ENCODE measurements around the gene GDPD5.
"Not testable (repeated sequence)": the region's sequence is repeated elsewhere in the genome, so short reads cannot be mapped to it uniquely, and the experiment has no call there.

Gene GDPD5

DNA sequence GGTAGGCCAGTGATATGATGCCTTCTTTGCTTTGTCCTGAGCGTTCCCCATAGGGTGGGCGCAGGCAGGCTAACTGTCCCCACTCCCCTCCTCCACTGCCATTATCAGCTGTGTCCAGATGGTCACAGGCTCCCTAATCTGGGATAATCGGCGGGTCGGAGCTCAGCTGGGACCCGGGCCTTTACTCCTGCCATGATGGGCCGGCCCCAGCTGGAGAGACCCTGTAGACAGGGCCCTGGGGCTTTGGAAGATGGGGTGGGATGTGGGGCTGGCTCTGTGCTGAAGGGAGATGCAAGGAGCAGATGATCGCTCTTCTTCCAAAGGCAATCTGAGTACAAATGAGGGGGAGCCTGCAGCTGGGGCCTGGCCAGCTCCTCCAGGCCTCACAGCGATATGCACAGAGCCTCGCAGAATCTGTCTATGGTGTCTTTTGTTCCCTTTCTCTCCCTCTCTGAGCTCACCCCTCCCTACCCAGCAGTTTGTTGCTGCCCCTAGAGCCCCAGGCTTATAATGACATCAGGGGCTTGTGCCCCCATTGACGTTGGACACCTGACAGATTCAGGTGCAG is 104.6 kb downstream of the GDPD5 start:
- H3K4me1 ChIP-seq (ENCODE audit: control insufficient read depth in 1 of 2, insufficient read depth in 2 of 2, low read length in 2 of 2): peaks cover 5 to 18% of the 10 kb centered on the region in 2 donors
- H3K36me3 ChIP-seq (ENCODE audit: control insufficient read depth in 1 of 2, insufficient read depth in 2 of 2, low read length in 2 of 2): peaks cover 0 to 14% of the 10 kb centered on the region in 2 donors
- no peaks in the 10 kb centered on the region for H3K9me3 ChIP-seq (ENCODE audit: control insufficient read depth in 1 of 2, low read length in 2 of 2)
- H3K9ac ChIP-seq (ENCODE audit: low read depth in 1 of 2, low read length in 2 of 2): no peak overlapping the region
- no peaks in the 10 kb centered on the region for H3K27me3 ChIP-seq (ENCODE audit: control insufficient read depth in 1 of 2, insufficient read depth in 2 of 2, low read length in 2 of 2)
- H3K27ac ChIP-seq (ENCODE audit: low read depth, low read length): no peak overlapping the region
- no peak overlapping the region for H3K4me3 ChIP-seq (ENCODE audit: low read depth in 1 of 2, low read length in 2 of 2)

DNA sequence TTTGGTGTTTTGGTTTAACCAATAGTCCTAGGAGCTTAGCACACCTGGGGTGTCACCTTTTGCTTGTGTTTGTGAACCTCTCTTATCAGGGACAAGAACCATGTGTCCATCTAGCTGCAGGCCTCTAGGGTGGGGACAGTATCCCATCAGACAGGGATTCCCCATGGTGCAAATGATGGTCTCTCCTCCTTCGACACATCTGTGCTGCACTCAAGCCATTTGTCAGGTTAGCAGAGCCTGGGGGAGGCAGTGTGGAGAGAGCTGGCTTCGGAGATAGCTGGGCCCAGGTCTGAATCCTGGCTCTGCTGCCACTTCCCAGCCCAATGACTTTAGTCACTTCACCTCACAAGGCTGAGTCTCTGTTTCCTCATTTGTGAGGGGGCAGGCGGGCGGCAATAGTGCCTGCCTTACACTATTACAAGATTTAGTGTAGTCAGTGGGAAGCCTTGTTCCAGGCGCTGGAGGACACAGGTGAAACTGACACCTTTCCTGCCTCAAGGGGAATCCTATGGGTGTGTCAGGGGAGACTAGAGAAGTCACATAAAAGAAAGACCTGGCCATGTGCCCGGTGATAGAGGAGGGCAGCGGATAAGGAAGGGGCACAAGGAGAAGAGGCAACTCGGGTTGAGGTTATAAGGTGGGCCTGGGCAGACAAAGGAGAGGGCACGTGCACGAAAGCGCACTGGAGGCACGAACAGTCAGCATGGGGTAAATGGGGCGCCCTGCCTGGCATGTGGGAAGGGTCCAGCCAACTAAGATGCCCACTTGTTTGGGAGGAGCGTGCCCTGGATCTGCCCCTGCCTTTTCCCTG is 105.3 kb downstream of the GDPD5 start:
- Histone ChIP-seq H3K36me3 (ENCODE audit: control insufficient read depth in 1 of 2, insufficient read depth in 2 of 2, low read length in 2 of 2) (peaks cover 0 to 17% of the 10 kb centered on the region in 2 donors), H3K4me1 (ENCODE audit: control insufficient read depth in 1 of 2, insufficient read depth in 2 of 2, low read length in 2 of 2) (peaks cover 5 to 18% of the 10 kb centered on the region in 2 donors), H3K27me3 (ENCODE audit: control insufficient read depth in 1 of 2, insufficient read depth in 2 of 2, low read length in 2 of 2) (no peaks in the 10 kb centered on the region), H3K9me3 (ENCODE audit: control insufficient read depth in 1 of 2, low read length in 2 of 2) (no peaks in the 10 kb centered on the region), H3K9ac (ENCODE audit: low read depth in 1 of 2, low read length in 2 of 2) (no peak overlapping the region), H3K4me3 (ENCODE audit: low read depth in 1 of 2, low read length in 2 of 2) (no peak overlapping the region), H3K27ac (ENCODE audit: low read depth, low read length) (no peak overlapping the region)

DNA sequence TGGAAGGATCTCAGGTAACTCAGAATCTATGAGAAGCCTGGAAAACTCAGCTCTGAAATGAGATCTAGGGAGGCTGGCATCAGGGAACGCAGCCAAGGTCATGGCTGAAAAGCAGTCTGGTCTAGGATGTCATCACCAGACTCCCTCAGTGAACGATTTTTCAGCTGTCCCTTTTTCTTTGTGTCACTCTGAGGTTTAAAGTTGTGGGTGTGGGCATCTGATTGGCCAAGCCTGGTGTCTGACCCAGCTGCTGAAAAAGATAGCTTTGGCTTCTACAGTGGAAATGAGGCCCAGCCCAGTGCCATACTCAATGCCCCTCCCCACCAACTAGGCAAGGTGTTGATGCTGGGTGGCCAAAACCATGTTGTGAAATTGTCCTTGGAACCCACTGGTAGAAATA is 111.9 kb downstream of the GDPD5 start:
- no peaks in the 10 kb centered on the region for H3K27me3 ChIP-seq (ENCODE audit: control insufficient read depth in 1 of 2, insufficient read depth in 2 of 2, low read length in 2 of 2)
- no peak overlapping the region for H3K27ac ChIP-seq (ENCODE audit: low read depth, low read length)
- H3K36me3 ChIP-seq (ENCODE audit: control insufficient read depth in 1 of 2, insufficient read depth in 2 of 2, low read length in 2 of 2): peaks cover 7 to 30% of the 10 kb centered on the region in 2 donors
- H3K4me3 ChIP-seq (ENCODE audit: low read depth in 1 of 2, low read length in 2 of 2): no peak overlapping the region
- H3K9me3 ChIP-seq (ENCODE audit: control insufficient read depth in 1 of 2, low read length in 2 of 2): no peaks in the 10 kb centered on the region
- H3K4me1 ChIP-seq (ENCODE audit: control insufficient read depth in 1 of 2, insufficient read depth in 2 of 2, low read length in 2 of 2): no peaks in the 10 kb centered on the region
- H3K9ac ChIP-seq (ENCODE audit: low read depth in 1 of 2, low read length in 2 of 2): no peak overlapping the region

DNA sequence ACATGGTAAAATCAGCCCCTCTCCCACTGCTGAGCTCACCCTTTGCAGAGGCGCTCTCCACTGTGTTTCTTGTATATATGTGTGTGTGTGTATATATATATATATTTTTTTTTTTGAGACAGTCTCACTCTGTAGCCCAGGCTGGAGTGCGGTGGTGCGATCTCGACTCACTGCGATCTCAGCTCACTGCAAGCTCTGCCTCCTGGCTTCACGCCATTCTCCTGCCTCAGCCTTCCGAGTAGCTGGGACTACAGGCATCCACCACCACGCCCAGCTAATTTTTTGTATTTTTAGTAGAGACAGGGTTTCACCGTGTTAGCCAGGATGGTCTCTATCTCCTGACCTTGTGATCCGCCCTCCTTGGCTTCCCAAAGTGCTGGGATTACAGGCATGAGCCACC is 112.6 kb downstream of the GDPD5 start:
- H3K4me1 ChIP-seq (ENCODE audit: control insufficient read depth in 1 of 2, insufficient read depth in 2 of 2, low read length in 2 of 2); H3K27ac ChIP-seq (ENCODE audit: low read depth, low read length); H3K9ac ChIP-seq (ENCODE audit: low read depth in 1 of 2, low read length in 2 of 2); H3K9me3 ChIP-seq (ENCODE audit: control insufficient read depth in 1 of 2, low read length in 2 of 2); H3K27me3 ChIP-seq (ENCODE audit: control insufficient read depth in 1 of 2, insufficient read depth in 2 of 2, low read length in 2 of 2); H3K4me3 ChIP-seq (ENCODE audit: low read depth in 1 of 2, low read length in 2 of 2): not testable (repeated sequence)
- H3K36me3 ChIP-seq (ENCODE audit: control insufficient read depth in 1 of 2, insufficient read depth in 2 of 2, low read length in 2 of 2): peaks cover 7 to 29% of the 10 kb centered on the region in 2 donors

DNA sequence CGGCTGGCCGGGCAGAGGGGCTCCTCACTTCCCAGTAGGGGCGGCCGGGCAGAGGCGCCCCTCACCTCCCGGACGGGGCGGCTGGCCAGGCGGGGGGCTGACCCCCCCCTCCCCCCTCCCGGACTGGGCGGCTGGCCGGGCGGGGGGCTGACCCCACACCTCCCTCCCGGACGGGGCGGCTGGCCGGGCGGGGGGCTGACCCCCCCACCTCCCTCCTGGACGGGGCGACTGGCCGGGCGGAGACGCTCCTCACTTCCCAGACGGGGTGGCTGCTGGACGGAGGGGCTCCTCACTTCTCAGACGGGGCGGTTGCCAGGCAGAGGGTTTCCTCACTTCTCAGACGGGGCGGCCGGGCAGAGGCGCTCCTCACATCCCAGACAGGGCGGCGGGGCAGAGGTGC is 115.8 kb downstream of the GDPD5 start:
- not testable (repeated sequence) for H3K27ac ChIP-seq (ENCODE audit: low read depth, low read length); H3K9ac ChIP-seq (ENCODE audit: low read depth in 1 of 2, low read length in 2 of 2); H3K4me1 ChIP-seq (ENCODE audit: control insufficient read depth in 1 of 2, insufficient read depth in 2 of 2, low read length in 2 of 2); H3K4me3 ChIP-seq (ENCODE audit: low read depth in 1 of 2, low read length in 2 of 2); H3K27me3 ChIP-seq (ENCODE audit: control insufficient read depth in 1 of 2, insufficient read depth in 2 of 2, low read length in 2 of 2); H3K9me3 ChIP-seq (ENCODE audit: control insufficient read depth in 1 of 2, low read length in 2 of 2)
- H3K36me3 ChIP-seq (ENCODE audit: control insufficient read depth in 1 of 2, insufficient read depth in 2 of 2, low read length in 2 of 2): peaks cover 23 to 47% of the 10 kb centered on the region in 2 donors

DNA sequence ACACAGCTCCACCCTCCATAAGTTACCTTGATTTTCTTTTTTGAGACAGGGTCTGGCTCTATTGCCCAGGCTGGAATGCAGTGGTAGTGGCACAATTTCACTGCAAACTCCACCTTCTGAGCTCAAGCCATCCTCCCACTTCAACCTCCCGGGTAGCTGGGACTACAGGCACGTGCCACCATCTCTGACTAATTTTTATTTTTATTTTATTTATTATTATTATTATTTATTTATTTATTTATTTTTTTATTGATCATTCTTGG is 116.9 kb downstream of the GDPD5 start:
- Histone ChIP-seq H3K27me3 (ENCODE audit: control insufficient read depth in 1 of 2, insufficient read depth in 2 of 2, low read length in 2 of 2) (no peaks in the 10 kb centered on the region), H3K9ac (ENCODE audit: low read depth in 1 of 2, low read length in 2 of 2) (no peak overlapping the region), H3K36me3 (ENCODE audit: control insufficient read depth in 1 of 2, insufficient read depth in 2 of 2, low read length in 2 of 2) (peaks cover 34 to 51% of the 10 kb centered on the region in 2 donors), H3K4me3 (ENCODE audit: low read depth in 1 of 2, low read length in 2 of 2) (no peak overlapping the region), H3K27ac (ENCODE audit: low read depth, low read length) (no peak overlapping the region), H3K9me3 (ENCODE audit: control insufficient read depth in 1 of 2, low read length in 2 of 2) (no peaks in the 10 kb centered on the region), H3K4me1 (ENCODE audit: control insufficient read depth in 1 of 2, insufficient read depth in 2 of 2, low read length in 2 of 2) (no peaks in the 10 kb centered on the region)

DNA sequence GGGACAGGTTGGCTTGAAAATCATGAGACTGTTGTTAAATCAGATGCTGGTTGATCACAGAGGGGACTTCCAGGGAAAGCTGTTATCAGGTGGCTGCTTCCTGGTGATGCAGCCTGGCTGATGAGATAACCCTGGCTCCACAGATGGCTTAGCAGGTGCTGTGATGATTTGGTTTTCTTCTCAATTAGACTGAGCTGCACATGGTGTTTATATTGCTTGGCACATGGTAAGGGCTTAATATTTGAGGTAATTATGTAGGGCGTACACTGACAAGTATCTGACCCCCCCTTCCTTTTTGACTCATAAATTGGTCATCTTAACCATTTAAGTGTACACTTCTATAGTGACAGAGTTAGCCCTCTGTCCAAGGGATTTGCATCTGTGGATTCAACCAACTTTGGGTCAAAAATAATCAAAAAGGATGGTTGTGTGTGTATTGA is 119.4 kb downstream of the GDPD5 start:
- Histone ChIP-seq H3K9ac (ENCODE audit: low read depth in 1 of 2, low read length in 2 of 2) (no peak overlapping the region), H3K27me3 (ENCODE audit: control insufficient read depth in 1 of 2, insufficient read depth in 2 of 2, low read length in 2 of 2) (no peaks in the 10 kb centered on the region), H3K4me1 (ENCODE audit: control insufficient read depth in 1 of 2, insufficient read depth in 2 of 2, low read length in 2 of 2) (peaks cover 16 to 18% of the 10 kb centered on the region in 2 donors), H3K9me3 (ENCODE audit: control insufficient read depth in 1 of 2, low read length in 2 of 2) (no peaks in the 10 kb centered on the region), H3K27ac (ENCODE audit: low read depth, low read length) (no peak overlapping the region), H3K36me3 (ENCODE audit: control insufficient read depth in 1 of 2, insufficient read depth in 2 of 2, low read length in 2 of 2) (peaks cover 51 to 60% of the 10 kb centered on the region in 2 donors), H3K4me3 (ENCODE audit: low read depth in 1 of 2, low read length in 2 of 2) (no peak overlapping the region)

DNA sequence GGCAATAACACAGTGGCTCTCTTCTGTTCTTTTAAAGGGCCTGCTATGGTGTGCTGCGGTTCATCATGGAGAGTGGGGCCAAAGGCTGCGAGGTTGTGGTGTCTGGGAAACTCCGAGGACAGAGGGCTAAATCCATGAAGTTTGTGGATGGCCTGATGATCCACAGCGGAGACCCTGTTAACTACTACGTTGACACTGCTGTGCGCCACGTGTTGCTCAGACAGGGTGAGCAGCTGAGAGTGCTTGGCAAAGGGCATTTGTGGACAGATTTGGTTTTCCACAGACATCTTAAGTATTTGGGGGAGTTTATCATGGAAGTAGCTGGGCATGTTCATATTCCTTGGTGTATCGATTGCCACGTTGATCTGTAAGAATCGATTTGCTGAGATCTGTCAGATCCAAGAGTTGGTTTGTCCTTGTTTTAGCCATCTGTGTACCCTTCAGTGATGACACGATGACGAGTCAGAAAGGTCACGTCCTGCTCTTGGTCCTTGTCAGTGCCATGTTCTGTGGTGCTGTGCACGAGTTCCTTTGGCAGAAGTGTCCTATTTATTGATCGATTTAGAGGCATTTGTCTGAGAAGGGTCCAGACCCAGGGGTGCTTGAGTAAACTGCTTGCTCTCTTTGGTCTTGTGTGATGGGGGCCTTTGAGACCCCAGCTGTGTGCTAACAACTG is 121.6 kb downstream of the GDPD5 start:
- Histone ChIP-seq H3K27ac (ENCODE audit: low read depth, low read length) (no peak overlapping the region), H3K27me3 (ENCODE audit: control insufficient read depth in 1 of 2, insufficient read depth in 2 of 2, low read length in 2 of 2) (no peaks in the 10 kb centered on the region), H3K9me3 (ENCODE audit: control insufficient read depth in 1 of 2, low read length in 2 of 2) (no peaks in the 10 kb centered on the region), H3K36me3 (ENCODE audit: control insufficient read depth in 1 of 2, insufficient read depth in 2 of 2, low read length in 2 of 2) (peaks cover 51 to 63% of the 10 kb centered on the region in 2 donors), H3K9ac (ENCODE audit: low read depth in 1 of 2, low read length in 2 of 2) (no peak overlapping the region), H3K4me3 (ENCODE audit: low read depth in 1 of 2, low read length in 2 of 2) (no peak overlapping the region), H3K4me1 (ENCODE audit: control insufficient read depth in 1 of 2, insufficient read depth in 2 of 2, low read length in 2 of 2) (peaks cover 22 to 24% of the 10 kb centered on the region in 2 donors)

DNA sequence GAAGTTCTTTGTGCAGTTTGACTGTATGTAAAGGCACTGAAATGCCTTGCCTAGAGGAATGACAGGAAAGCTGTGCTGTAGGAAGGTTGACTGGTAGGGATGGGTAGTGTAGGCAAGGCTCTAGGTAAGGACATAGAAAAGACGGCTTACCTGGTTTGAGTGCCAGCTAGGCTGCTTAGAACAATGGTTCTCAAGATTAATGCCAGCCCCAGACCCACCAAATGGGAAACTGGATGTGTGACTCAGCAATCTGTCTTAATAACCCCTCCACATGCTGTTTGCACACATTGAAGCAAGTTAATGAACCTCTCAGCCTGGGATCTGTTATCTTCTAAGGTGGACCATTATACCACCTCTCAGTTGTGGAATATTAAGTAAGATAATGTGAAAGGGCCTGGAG is 122.7 kb downstream of the GDPD5 start:
- Histone ChIP-seq H3K27me3 (ENCODE audit: control insufficient read depth in 1 of 2, insufficient read depth in 2 of 2, low read length in 2 of 2) (no peaks in the 10 kb centered on the region), H3K27ac (ENCODE audit: low read depth, low read length) (no peak overlapping the region), H3K36me3 (ENCODE audit: control insufficient read depth in 1 of 2, insufficient read depth in 2 of 2, low read length in 2 of 2) (peaks cover 51 to 59% of the 10 kb centered on the region in 2 donors), H3K9ac (ENCODE audit: low read depth in 1 of 2, low read length in 2 of 2) (no peak overlapping the region), H3K4me1 (ENCODE audit: control insufficient read depth in 1 of 2, insufficient read depth in 2 of 2, low read length in 2 of 2) (peaks cover 22 to 24% of the 10 kb centered on the region in 2 donors), H3K4me3 (ENCODE audit: low read depth in 1 of 2, low read length in 2 of 2) (peak overlapping the region in 1 of 2 donors; percentile 30), H3K9me3 (ENCODE audit: control insufficient read depth in 1 of 2, low read length in 2 of 2) (no peaks in the 10 kb centered on the region)

DNA sequence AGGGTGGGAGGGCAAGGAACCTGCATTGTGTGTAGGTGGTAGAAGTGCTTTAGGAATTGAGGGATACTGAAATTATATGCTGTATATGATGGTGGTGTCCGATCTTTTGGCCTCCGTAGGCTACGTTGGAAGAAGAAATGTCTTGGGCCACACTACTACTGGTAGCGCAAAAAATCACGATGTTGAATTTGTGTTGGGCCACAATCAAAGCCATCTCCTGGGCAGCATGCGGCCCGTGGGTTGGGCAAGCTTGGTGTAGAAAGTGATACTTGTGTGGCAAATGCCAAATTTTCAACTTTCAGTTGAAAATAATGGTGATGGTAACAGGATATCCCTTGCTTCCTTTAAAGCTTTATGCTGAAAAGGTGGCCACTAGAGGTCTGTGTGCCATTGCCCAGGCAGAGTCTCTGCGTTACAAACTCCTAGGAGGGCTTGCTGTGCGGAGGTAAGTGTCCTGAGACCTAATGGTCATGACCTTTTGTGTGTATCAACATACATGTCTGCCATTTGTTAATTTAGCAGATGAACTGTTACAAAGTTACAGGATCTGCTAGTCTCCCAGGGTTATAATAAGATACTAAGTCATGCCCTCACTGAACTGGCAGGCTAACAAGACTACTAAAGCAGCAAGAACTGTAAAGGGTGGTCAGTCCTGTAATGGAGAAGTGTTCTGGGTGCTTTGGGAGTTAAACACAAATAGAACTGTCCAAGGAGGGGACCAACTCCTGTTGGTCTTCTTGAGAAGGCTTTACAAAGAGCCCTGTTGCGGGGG is 123.6 kb downstream of the GDPD5 start:
- Histone ChIP-seq H3K4me1 (ENCODE audit: control insufficient read depth in 1 of 2, insufficient read depth in 2 of 2, low read length in 2 of 2) (peaks cover 22 to 24% of the 10 kb centered on the region in 2 donors), H3K36me3 (ENCODE audit: control insufficient read depth in 1 of 2, insufficient read depth in 2 of 2, low read length in 2 of 2) (peaks cover 51 to 59% of the 10 kb centered on the region in 2 donors), H3K27me3 (ENCODE audit: control insufficient read depth in 1 of 2, insufficient read depth in 2 of 2, low read length in 2 of 2) (no peaks in the 10 kb centered on the region), H3K9ac (ENCODE audit: low read depth in 1 of 2, low read length in 2 of 2) (peak overlapping the region in 1 of 2 donors; percentile 35), H3K27ac (ENCODE audit: low read depth, low read length) (no peak overlapping the region), H3K9me3 (ENCODE audit: control insufficient read depth in 1 of 2, low read length in 2 of 2) (no peaks in the 10 kb centered on the region), H3K4me3 (ENCODE audit: low read depth in 1 of 2, low read length in 2 of 2) (peak overlapping the region in 1 of 2 donors; percentile 88)
